NCI-H1436 (cell line): ENCODE results near the gene XRCC5.
"Not testable (repeated sequence)": the region's sequence is repeated elsewhere in the genome, so short reads cannot be mapped to it uniquely, and the experiment has no call there.

Experiments used
- DNase-seq: peaks from one replicate; lab custom pipeline; 2025; lab: John Stamatoyannopoulos, UW

The XRCC5 gene

DNA sequence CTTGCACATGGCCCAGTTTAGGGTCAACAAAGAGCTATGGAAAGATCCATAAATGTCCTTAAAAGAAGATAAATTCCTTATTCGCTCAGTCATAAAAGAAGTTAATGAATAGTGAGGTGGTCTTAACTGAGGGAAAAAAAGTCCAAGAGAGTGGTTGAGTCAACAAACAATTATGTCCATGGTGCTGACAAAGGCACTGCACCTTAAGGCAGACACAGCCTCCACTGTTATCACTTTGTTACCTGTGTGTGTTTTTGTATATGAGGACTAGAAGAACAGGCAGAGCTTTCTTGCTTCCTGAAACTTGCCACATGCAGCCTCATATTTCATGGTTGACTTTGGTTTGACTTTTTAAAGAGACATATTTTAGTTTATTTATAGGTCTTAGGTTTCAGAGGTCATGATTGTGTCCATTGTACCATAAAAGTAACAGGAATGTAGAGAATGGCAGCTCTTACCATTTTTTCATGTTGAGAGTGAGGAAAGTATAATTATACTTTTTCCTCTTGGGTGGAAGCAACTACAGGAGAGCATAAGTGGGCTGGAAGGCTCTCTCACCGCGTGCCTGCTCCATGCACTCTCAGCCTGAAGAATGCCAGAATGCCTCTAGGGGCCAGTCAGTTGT lies 93.6 kb downstream of the XRCC5 start:
- DNase-seq = no peak

DNA sequence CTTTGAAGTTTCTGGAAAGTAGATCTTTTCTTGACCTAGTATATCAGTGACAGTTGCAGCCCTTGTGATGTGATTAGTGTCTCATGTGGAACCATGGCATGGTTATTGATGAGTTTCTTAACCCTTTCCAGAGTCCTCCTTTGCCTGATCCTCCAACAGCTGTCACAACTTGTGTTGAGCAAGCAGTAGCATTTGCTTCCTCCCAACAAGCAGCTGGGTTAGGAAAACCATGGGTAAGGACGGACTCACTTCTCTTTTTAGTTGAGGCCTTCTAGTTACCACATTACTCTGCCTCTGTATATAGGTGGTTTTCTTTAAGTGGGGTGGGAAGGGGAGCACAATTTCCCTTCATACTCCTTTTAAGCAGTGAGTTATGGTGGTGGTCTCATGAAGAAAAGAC lies 96.3 kb downstream of the XRCC5 start:
- DNase-seq = no peak

DNA sequence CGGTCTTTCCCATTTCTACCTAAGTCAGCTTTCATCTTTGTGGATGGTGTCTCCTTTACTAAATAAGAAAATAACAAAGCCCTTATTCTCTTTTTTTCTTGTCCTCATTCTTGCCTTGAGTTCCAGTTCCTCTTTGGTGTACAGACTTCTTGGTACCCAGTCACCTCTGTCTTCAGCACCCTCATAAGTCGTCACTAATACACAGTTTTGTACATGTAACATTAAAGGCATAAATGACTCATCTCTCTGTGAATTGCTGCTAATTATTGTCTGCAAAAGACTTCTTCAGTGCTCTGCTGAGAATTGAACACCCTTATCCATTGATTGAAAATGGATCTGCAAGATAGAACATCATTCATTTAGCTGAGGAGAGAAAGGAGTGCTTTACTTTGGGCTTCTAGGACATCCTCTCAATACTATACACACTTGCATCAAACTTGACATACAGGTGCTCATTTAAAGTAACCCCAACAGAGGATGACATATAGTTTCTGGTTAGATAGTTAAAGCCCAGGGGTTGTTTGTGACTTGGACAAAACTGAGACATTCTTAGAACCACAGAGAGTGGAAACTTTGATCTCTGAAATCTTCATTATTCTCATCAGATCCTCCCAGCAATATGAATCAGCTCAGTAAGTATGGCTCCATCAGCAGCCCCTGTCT lies 97.0 kb downstream of the XRCC5 start:
- DNase-seq = no peak

DNA sequence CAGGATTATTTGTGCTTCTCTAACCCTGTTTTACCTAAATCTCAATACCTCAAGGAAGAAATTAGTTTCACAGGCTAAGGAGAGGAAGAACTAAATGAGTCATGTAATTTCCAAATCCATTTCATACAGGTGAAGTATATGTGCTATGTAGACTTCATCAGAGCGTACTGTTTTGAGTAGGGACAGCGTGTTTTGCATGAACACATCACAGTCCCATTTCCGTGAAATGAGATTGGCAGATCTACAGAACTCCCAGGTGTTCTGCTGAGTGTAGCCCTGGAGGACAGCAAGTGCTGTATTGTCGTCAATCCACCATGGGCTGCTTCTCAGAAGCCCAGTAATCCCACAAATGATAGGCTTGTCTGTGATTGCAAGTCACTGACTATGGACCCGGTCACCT lies 97.7 kb downstream of the XRCC5 start:
- no peak for DNase-seq

DNA sequence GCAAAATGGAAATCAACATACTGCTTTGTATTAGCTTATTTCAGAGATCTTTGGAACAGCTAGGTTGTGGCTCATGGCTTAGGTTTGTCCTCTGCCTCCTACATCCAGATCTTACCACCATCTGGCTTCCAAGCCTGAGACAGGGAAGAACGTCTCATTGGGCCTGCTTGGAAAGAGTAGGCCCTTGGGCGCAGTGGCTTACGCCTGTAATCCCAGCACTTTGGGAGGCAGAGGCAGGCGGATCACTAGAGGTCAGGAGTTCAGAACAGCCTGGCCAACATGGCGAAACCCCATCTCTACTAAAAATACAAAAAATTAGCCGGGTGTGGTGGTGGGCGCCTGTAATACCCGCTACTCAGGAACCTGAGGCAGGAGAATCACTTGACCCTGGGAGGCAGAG lies 99.5 kb downstream of the XRCC5 start:
- not testable (repeated sequence) for DNase-seq

DNA sequence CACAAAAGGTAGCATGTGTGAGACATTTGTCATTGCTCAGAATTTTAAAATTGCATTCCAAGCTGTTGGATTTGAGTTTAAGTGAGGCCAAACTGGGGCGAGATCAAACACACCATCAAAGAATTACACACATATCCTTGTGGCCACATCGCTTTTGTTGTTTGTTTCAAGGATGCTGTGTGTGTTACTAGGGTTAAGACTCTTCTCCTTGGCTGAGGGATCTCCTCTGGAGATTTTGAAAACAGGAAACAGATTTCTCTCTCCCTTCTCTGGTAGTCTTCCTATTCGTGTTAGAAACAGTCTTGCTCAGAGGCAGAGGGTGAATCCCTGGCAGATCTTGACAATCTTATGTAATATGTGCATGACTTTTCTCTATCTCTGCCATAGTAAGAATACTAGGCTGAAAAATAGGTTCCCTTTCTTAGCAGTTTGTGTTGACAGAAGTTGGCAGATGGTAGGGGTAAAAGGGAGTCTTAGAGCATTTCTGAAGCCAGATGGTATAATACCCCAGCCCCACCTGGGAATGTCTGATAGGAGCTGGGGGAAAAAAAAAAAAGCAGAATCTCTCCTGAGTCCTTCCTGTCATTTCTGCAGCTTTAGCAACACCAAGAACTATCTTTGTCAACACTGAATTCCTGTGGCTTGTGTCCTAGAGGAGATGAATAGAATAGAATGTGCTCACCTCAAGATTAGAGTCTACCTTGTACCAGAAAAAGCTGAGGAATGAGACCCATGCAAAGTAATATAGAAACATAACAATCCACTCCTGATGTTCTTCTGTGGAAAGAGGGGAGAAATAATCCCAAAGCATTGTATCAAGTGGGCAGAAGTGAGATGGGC lies 101.8 kb downstream of the XRCC5 start:
- DNase-seq = no peak

DNA sequence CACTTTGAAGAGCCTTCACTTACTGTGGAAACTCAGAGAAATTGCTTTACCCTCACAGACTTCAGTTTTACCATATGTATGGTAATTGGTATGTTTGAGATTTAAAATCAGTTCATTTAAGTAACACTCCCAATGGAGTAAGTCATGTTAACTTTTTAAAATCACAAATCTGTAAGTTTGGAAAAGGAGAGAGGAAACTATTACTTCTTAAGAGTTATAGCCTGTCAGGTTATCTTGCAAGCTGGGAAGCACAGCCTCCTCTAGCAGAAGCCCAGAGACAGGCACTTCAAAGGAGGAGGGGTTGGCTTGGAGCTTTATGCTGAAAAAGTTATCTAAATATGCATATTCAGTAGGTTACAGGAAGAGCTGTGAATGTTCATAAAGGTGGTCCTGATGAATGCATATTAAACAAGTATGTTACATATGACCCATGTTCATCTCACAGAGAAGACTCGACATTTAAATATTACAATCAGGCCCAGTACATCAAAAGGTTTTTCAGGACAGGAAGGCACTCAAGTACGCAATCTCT lies 102.5 kb downstream of the XRCC5 start:
- DNase-seq = no peak

DNA sequence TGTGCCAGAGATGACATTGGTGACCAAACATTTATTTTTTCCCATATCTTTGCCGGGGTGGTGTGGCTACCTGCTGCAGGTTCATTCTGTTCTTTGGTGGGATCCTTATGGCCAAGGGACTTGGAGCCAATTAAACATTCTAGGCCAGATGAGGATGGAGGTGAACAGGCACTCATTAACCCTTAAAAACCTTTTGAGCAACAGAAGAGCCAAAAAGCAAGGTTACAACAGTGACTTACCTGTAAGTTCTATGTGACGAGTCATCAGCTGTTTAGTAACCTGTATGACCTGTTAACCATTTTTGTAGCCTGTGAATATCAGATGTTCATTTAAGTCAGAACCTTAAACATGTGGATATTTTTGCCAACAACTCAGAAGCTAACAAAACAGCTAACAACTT lies 105.6 kb downstream of the XRCC5 start:
- no peak for DNase-seq

DNA sequence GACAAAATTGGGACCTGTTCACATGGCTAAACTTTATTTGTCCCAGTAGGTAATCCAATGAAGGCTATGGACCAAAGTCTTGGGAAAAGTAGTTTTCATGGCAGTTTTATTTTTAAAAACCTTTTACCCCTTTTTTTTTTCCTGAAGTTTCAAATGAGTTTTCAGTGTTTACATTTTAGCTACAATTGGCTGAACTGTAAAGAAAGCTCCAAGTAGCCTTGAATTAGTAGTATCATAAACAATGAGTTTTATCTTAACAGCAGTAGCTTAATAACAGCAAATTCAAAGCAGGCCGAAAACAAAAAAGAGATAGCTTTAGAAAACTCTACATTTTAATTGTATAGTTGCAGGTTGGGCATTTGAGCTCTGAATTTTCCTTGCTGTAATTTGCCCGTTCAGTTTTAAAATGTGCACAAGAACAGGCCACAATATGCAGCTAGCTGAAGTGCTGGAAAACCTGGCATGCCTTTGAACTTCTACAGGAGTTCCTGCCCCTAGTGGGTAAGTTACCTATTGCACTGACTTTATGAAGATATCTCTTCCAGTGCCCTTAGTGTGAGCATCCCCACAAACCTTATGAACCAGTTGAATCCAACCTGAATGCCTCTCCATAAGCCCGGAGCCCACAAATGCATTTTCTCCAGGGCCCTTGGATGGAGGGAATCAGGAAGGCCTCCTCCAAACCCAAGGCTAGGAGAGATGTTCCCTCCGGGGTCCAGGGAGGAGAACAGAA lies 106.7 kb downstream of the XRCC5 start:
- no peak for DNase-seq

DNA sequence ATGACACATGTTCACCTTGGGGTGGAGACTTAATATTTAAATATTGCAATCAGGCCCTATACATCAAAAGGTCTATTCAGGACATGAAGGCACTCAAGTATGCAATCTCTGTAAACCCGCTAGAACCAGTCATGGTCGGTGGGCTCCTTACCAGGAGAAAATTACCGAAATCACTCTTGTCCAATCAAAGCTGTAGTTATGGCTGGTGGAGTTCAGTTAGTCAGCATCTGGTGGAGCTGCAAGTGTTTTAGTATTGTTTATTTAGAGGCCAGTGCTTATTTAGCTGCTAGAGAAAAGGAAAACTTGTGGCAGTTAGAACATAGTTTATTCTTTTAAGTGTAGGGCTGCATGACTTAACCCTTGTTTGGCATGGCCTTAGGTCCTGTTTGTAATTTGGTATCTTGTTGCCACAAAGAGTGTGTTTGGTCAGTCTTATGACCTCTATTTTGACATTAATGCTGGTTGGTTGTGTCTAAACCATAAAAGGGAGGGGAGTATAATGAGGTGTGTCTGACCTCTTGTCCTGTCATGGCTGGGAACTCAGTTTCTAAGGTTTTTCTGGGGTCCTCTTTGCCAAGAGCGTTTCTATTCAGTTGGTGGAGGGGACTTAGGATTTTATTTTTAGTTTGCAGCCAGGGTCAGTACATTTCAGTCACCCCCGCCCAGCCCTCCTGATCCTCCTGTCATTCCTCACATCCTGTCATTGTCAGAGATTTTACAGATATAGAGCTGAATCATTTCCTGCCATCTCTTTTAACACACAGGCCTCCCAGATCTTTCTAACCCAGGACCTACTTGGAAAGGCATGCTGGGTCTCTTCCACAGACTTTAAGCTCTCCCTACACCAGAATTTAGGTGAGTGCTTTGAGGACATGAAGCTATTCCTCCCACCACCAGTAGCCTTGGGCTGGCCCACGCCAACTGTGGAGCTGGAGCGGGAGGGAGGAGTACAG lies 108.1 kb downstream of the XRCC5 start:
- no peak for DNase-seq

DNA sequence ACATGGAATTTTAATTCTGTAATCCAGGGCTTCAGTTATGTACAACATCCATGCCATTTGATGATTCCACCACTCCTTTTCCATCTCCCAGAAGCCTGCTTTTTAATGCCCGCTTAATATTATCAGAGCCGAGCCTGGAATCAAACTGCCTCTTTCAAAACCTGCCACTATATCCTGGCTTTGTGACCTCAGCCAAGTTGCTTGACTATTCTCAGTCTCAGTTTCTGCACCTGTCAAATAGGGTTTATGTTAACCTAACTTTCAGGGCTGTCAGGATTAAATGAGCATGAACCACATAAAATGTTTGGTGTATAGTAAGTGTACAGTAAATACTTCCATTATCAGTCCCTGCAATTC lies 108.7 kb downstream of the XRCC5 start:
- no peak for DNase-seq

DNA sequence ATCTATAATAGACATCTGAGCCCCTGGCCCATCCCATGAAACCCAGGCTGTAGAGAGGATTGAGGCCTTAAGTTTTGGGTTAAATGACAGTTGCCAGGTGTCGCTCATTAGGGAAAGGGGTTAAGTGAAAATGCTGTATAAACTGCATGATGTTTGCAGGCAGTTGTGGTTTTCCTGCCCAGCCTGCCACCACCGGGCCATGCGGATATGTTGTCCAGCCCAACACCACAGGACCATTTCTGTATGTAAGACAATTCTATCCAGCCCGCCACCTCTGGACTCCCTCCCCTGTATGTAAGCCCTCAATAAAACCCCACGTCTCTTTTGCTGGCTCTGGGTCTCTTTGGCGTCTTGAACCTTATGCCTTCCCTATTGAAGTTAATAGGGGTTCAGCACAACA lies 110.7 kb downstream of the XRCC5 start:
- no peak for DNase-seq

DNA sequence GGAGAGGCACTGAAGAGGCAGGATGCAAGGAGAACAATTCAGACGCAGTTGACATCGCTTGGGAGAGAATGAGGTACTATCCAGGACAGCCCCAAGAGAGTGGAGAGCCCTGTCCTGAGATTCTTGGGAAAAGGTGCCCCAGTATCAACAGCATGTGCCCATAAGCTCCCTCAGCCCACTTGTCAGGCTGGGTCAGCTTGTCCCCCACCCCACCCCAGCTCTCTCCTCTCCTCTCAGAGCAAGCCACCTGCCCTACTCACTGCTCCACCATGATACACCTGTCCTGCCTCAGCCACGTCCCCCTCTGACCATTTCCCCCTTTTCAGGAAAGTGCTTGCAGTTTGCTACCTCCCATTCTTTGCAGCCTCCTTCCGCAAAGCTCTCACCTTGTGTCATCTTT lies 111.8 kb downstream of the XRCC5 start:
- no peak for DNase-seq

DNA sequence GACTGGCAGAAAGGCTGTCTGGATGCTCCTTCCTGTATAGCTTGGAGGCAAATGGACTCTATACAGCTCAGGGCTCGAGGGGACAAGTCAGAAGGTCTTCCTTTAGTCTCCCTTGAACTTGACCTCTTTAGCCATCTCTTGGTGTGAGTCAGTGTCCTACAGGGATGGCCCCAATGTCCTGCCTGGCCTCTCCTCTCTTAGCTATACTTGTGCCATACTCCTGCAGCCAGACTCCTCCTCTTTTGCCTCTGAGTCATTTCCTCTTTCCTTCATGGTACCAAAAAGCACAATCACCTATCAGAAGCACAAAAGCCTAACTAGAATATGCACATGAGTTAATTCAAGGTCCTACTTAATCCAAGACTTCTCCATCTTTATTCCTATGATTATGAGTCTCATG lies 112.7 kb downstream of the XRCC5 start:
- no peak for DNase-seq

DNA sequence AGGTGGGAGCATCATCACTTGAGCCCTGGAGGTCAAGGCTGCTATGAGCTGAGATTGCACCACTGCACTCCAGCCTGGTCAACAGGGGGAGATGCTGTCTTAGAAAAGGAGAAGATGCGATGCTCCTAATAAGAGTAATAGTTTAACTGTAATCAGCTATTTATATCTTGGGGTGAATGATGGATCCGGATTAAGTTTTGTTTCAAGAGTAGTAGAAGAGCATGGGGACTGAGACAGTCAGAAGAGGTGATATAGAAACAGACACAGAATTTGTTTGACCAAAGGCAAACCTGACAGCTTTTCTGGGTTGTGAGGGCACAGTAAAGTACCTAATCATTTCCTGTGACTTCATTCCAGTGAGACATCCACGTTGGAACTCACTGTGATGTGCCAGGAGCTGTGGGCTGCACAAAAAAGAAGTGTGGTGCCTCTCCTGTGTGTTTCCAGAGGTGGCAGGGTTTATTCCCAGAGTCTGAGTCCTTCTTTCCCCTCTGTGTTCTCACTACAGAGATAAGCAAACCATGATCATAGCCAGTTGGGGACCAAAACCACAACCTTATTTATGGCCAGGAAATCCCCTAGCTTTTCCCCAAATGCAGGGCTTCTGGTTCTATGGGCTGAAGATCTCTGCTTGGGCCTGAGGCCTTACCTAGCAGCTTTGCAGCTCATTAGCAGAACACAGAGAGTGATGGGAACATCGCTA lies 113.7 kb downstream of the XRCC5 start:
- no peak for DNase-seq

DNA sequence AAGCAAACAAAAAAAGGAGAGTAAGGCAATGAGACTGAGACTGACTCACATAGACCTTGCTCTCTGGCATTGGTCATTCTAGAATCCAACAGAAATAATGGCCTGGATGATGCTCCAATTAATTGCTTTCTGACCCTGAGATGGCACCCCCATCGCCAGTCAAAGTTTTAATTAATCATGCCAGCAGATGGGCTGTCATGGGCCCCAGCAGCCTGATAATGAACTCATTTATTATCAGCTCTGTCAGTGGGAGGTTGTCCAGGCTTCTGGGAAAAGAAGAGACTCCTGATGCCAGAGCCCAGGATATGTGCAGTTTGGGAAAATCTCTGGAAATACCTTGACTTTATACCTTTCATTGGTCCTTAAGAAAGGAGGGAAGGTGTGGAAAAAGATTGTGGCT lies 115.2 kb downstream of the XRCC5 start:
- no peak for DNase-seq

DNA sequence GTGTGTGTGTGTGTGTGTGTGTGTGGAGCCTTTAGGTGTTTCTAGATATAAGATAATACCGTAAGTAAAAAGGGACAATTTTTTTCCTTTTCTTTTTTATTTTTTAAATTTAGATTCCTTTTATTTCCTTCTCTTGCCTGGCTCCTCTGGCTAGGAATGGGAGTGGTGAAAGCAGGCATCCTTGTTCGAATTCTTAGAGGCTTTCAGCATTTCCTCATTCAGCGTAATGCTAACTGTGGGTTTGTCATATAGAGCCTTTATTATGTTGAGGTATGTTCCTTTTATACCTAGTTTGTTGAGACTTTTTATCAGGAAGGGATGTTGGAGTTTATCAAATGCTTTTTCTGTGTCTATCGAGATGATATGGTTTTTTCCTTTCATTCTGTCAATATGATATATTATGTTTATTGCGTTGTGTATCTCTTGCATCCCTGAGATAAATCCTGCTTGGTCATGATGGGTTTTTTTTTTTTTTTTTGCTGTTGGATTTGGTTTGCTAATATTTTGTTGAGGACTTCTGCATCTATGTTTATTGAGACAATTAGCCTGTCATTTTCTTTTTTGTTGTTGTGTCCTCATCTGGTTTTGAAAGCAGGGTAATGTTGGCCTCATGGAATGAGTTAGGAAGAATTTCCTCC lies 120.2 kb downstream of the XRCC5 start:
- no peak for DNase-seq

DNA sequence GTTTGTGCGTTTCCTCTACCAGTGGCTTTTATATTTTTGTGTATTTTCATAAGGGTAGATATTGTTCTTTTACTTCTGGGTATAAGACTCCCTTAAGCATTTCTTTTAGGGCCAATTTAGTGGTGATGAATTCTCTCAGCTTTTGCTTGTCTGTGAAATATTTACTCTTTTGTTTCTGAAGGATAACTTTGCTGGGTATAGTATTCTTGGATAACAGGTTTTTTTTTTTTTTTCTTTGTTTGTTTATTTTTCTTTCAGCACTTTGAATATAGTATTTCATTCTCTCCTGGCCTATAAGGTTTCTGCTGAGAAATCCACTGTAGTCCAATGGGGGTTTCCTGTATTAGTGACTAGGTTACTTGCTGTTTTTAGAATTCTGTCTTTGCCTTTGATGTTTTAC lies 122.7 kb downstream of the XRCC5 start:
- no peak for DNase-seq

DNA sequence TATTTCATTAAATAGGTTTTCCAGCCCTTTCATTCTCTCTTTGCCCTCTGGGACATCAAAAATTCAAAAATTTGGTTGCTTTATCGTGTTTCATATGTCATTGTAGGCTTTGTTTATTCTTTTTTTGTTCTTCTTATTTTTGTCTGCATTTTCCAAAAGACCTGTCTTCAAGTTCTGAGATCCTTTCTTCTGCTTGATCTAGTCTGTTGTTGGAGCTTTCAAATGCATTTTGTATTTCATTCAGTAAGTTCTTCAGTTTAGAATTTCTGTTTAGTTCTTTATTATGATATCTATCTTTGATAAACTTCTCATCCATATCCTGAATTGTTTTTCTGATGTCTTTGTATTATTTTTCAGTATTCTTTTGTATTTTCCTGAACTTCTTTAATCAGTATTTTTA lies 123.6 kb downstream of the XRCC5 start:
- DNase-seq = no peak
